BE2C (cell line): ENCODE results near the gene ADIG.

Experiments used
- DNase-seq: peaks from one replicate; pipeline ENCODE4 v3.0.0-alpha.2; 2020
- H3K27me3 ChIP-seq: fragments of 250-450 bp; sonication (Bioruptor Pico); 2 replicates; pipeline ENCODE4 v1.5.1; 2020; ENCODE audit warnings: mild to moderate bottlenecking
- H3K36me3 ChIP-seq: fragments of 250-450 bp; sonication (Bioruptor Pico); 2 replicates; pipeline ENCODE4 v1.5.1; 2020; ENCODE audit warnings: mild to moderate bottlenecking
- H3K4me1 ChIP-seq: fragments of 250-450 bp; sonication (Bioruptor Pico); 2 replicates; pipeline ENCODE4 v1.5.1; 2020
- H3K4me3 ChIP-seq: 2 replicates; pipeline ENCODE4 v1.5.1; 2011; ENCODE audit warnings: low read depth, low read length
- H3K9me3 ChIP-seq: fragments of 250-450 bp; sonication (Bioruptor Pico); 2 replicates; pipeline ENCODE4 v1.5.1; 2020
- TF ChIP-seq, protein P1 (sequence below): IDR thresholded peaks from 2 replicates; pipeline ENCODE4 v1.5.1; 2012; ENCODE audit warnings: mild to moderate bottlenecking, low read depth, low read length

The ADIG gene

DNA sequence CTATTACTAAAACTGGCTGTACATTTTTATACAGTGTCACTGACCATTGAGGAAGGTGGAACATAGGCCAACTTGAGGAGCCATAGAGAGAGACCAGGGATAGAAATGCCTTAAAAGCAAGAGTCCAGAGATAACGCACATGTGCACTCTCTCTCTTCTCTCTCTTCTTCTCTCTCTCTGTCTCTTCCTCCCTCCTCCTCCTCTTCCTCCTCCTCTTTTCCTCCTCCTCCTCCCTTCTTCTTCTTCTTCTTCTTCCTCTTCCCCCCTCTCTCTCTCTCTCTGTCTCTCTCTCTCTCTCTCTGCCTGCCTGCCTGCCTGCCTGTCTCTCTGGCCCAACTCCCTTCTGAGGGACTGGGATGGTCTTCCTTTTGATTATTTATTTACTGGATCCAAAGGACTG, 16.3 kb upstream of the ADIG start:
- H3K27me3 ChIP-seq, result no peaks in the 10 kb centered on the region
- TF ChIP-seq, protein P1, sequence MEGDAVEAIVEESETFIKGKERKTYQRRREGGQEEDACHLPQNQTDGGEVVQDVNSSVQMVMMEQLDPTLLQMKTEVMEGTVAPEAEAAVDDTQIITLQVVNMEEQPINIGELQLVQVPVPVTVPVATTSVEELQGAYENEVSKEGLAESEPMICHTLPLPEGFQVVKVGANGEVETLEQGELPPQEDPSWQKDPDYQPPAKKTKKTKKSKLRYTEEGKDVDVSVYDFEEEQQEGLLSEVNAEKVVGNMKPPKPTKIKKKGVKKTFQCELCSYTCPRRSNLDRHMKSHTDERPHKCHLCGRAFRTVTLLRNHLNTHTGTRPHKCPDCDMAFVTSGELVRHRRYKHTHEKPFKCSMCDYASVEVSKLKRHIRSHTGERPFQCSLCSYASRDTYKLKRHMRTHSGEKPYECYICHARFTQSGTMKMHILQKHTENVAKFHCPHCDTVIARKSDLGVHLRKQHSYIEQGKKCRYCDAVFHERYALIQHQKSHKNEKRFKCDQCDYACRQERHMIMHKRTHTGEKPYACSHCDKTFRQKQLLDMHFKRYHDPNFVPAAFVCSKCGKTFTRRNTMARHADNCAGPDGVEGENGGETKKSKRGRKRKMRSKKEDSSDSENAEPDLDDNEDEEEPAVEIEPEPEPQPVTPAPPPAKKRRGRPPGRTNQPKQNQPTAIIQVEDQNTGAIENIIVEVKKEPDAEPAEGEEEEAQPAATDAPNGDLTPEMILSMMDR, result no peak
- no peaks in the 10 kb centered on the region for H3K9me3 ChIP-seq
- DNase-seq, result no peak
- no peaks in the 10 kb centered on the region for H3K4me1 ChIP-seq
- no peak overlapping the region for H3K4me3 ChIP-seq
- H3K36me3 ChIP-seq, result 0 out of 2 replicates have a peak, but pooled peaks cover 5% of the 10 kb centered on the region

DNA sequence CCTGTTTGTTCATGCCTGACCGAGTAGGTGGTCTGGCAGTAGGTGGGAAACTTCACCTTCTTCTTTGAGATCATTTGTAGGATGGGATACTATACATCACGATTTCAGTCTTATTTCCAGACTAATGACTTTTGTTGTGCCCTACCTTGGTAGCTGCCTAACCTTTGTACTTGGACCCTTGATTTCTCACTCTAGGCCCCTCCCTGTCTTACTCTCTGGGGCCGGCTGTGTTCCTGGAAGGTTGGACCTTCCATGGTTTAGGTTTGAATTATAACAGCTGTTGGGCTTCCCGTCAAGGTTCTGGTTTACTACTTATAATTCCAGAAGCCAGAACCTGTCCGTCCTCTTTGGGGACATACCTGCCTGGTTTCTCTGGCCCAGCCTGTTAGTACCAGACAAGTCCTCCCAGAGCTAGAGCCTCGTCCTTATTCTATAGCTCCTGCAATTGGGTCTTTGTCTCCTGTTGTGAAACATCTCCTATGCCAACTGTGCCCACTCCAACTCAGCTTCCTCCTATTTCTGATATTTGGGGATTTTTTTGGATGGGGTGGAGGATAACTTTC, 14.9 kb upstream of the ADIG start:
- Histone ChIP-seq H3K27me3 (no peaks in the 10 kb centered on the region), H3K9me3 (no peaks in the 10 kb centered on the region), H3K36me3 (no peaks in the 10 kb centered on the region), H3K4me3 (no peak overlapping the region), H3K4me1 (no peaks in the 10 kb centered on the region)
- TF ChIP-seq, protein P1, result no peak
- DNase-seq, result no peak

DNA sequence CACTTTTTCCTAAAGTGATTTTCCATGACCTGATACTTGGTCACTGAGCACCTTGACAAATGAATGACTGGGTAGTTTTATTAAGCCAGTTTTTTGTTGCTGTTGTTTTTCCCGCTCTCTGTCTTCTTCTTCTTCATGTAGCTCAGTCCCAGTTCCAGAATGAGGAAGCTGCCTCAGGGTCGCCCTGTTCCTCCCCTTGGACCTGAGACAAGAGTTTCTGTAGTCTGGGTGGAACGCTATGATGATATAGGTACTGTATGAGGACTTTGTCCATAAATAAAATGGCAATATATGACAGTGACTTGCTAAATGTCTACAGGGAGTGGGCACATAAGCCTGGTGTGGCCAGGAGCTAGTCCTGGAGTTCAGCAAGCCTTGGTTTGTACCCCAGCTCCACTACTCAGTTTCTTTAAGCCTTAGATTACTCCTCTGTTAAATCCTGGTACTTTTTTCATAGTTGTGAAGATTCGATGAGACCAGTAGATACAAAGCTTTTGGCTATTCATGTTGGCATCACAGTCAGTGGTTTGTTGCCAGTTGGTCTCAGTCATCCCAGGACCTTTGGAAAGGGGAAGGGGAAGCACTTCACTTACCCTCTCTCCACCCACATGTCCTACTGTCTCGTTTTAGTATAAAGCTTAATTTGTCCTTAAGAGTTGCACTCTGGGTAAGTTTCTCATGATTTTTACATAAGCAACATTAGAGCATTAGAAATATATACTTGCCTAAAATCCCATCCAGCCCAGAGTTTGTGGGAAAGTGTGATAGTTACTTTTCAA, 11.1 kb upstream of the ADIG start:
- Histone ChIP-seq H3K4me3 (no peak overlapping the region), H3K4me1 (no peaks in the 10 kb centered on the region), H3K27me3 (no peaks in the 10 kb centered on the region), H3K9me3 (no peaks in the 10 kb centered on the region), H3K36me3 (peaks cover 9% of the 10 kb centered on the region)
- DNase-seq, result no peak
- TF ChIP-seq, protein P1, result no peak

DNA sequence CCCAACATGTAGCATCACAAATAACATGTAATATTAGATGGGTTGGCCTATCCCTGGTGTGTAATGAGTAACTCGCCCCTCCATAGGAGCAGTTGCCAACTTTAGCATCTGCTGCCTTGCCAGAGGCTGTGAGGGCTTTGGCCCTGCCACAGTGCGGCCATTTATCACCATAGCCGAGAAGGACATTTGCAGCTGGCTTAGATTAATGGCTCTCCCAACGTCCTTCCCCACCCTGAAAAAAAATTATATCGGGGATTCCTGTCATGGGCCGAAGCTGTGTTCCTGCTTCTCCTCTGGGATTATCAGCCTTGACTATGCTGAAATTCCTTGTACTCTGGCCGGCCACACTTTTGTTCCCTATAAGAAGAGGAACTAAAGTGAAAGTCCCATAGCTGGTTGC, 7.6 kb upstream of the ADIG start:
- Histone ChIP-seq H3K4me3 (no peak overlapping the region), H3K36me3 (peaks cover 15% of the 10 kb centered on the region), H3K9me3 (no peaks in the 10 kb centered on the region), H3K4me1 (no peaks in the 10 kb centered on the region), H3K27me3 (no peaks in the 10 kb centered on the region)
- DNase-seq, result no peak
- TF ChIP-seq, protein P1, result no peak

DNA sequence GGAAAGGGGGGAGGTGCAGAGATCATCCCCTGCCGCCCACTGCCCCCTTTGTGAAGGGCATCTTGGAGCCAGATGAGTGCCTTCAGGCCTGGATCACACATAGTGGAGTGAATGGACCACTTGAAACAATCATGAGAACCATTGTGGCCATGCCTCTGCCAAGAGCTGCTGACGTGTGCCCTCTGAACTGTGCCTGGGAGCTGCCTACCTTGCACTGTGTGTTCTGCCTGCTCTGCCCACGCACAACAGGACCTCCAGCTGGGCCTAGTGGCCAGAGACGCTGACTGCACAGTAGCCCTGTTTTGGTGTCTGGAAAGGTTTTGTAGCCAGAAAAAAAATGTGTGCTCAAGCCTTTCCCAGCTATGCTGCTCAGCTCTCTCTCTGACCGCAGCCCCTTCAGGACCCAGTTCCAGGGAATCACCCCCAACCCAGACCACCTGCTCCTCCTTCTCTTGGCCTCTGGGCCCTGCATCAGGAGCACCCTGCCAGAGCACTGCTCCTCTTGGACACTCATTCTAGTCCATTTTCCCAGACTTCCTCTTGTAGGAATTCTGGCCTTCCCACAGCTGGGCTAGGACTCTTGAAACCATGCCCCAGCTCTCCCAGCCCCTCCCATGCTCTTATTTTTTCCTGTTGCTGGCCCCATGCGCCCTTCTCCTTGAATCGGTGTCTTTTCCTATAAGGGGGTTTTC, 1.6 kb upstream of the ADIG start:
- Histone ChIP-seq H3K27me3 (no peaks in the 10 kb centered on the region), H3K36me3 (peaks cover 11% of the 10 kb centered on the region), H3K4me3 (no peak overlapping the region), H3K9me3 (no peaks in the 10 kb centered on the region), H3K4me1 (no peaks in the 10 kb centered on the region)
- TF ChIP-seq, protein P1, result no peak
- no peak for DNase-seq

DNA sequence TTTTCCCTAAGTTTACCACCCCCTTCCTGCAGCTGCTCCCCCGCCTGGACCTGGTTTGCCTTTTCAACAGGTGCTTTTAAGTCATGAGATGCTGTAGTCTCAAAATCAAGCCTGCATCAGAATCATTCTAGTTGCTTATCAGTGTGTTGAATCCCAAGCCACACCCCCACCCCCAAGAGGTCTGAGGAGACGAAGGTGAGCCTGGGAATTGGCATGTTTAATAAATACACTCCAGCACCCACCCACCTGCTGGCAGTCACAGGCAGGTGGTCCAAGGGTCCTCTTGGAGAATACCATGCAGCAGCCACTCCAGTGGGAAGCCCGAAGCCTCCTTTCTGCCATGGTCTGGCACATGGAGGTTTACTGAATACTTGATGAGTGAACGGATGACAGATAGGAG, 1.1 kb upstream of the ADIG start:
- H3K36me3 ChIP-seq, result peaks cover 6% of the 10 kb centered on the region
- TF ChIP-seq, protein P1, result no peak
- no peak for DNase-seq
- H3K9me3 ChIP-seq, result no peaks in the 10 kb centered on the region
- no peaks in the 10 kb centered on the region for H3K27me3 ChIP-seq
- no peaks in the 10 kb centered on the region for H3K4me1 ChIP-seq
- no peak overlapping the region for H3K4me3 ChIP-seq
